DND-41 (cell line): Measurements from ENCODE around the gene FAM170B.

Experiments used
- EZH2 ChIP-seq: IDR thresholded peaks from 3 replicates; pipeline ENCODE4 v1.6.1; 2012; ENCODE audit warnings: borderline replicate concordance, low read depth, mild to moderate bottlenecking, moderate library complexity, low read length, inconsistent platforms; ENCODE audit not compliant: severe bottlenecking
- TF ChIP-seq, protein P1 (sequence below): IDR thresholded peaks from 2 replicates; pipeline ENCODE4 v1.5.1; 2012; ENCODE audit warnings: borderline replicate concordance, low read length, moderate library complexity, mild to moderate bottlenecking; ENCODE audit not compliant: poor library complexity, severe bottlenecking; ENCODE audit errors: extremely low read depth

DNA sequence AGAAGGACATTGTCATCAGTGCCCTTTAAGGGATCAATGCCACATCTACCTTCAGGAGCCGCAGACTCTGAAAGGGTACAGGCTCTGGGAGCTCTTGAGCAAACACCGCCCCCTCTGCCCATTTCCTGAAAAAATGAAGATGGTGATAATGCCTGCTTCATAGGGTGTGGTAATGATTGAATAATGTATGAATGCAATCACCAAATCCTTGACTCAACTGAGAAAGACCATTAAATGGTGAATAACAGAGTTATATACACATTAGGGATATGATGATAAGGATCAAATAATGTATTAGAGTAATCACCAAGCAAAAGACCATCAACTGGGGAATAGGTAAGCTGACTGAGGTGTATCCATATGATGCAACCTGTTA lies 1.5 kb downstream of the FAM170B start:
- TF ChIP-seq, protein P1, sequence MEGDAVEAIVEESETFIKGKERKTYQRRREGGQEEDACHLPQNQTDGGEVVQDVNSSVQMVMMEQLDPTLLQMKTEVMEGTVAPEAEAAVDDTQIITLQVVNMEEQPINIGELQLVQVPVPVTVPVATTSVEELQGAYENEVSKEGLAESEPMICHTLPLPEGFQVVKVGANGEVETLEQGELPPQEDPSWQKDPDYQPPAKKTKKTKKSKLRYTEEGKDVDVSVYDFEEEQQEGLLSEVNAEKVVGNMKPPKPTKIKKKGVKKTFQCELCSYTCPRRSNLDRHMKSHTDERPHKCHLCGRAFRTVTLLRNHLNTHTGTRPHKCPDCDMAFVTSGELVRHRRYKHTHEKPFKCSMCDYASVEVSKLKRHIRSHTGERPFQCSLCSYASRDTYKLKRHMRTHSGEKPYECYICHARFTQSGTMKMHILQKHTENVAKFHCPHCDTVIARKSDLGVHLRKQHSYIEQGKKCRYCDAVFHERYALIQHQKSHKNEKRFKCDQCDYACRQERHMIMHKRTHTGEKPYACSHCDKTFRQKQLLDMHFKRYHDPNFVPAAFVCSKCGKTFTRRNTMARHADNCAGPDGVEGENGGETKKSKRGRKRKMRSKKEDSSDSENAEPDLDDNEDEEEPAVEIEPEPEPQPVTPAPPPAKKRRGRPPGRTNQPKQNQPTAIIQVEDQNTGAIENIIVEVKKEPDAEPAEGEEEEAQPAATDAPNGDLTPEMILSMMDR: no peak
- no peak for TF ChIP-seq EZH2
